ENCODE results near the gene STXBP1.
A peak's percentile ranks its signal among the peaks of the same experiment; 100 is the strongest.

The STXBP1 gene

GRCh38 chr9:127734247-127734746 lies 122.2 kb downstream of the STXBP1 start:
- DNase-seq (ENCODE audit: low read depth in 2 of 2): no peak

- DNase-seq (ENCODE audit: low read depth in 2 of 2): peak; percentile 92 to 94
Measured at GRCh38 chr9:127734747-127735529, 122.9 kb downstream of the STXBP1 start, which contains the start of gene TOR2A. Gene TOR2A, minus strand, starts transcription at chr9:127735294. Its CDS starts 24 bp downstream, at chr9:127735270.

DNA sequence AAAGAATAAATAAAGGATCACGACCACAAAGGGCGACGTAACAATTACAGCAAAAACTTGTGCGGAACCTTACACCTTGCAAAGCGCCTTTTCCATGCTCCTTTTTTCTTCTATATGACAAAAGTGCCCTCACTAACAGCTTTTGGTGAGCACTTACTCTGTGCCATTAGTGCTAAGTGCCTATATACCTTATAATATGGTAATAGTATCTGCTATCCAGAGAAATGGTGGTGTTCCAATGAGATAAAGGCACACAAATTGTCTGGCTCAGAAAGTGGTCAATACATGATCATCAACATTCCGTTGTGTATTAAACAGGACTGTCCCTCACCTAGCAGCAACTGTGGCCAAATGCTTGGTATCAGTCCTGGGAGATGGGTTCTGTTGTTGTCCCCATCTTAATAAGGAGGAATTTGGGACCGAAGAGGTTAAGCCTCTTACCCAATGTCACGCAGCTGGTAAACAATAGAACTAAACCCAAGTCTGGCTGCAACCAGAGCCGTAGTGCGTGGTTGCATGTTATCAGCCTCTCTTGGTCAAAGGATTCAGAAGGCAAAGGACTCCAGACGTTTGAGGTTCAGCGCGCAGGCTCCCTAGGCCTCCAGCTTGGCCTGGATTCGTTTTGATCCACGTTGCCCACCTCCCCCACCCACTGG lies 123.6 kb downstream of the STXBP1 start:
- no peak for DNase-seq (ENCODE audit: low read depth in 2 of 2)

GRCh38 chr9:127738666-127739065 lies 126.6 kb downstream of the STXBP1 start:
- no peak for DNase-seq (ENCODE audit: low read depth in 2 of 2)

GRCh38 chr9:127739614-127740330 lies 127.7 kb downstream of the STXBP1 start:
- no peak for DNase-seq (ENCODE audit: low read depth in 2 of 2)

GRCh38 chr9:127741831-127742434 lies 129.9 kb downstream of the STXBP1 start:
- DNase-seq (ENCODE audit: low read depth in 2 of 2): no peak

Data from stimulated activated CD8-positive, alpha-beta memory T cell treated with anti-CD3 and anti-CD28 coated beads, Interleukin-15, amount 100 ng/mL, for 4 hours (primary cell).